Embryonic facial prominence (tissue), 1 donor: ENCODE results near the gene ARMC5.

Source experiments
- DNase-seq: peaks from one replicate; pipeline ENCODE4 v3.0.0-alpha.2; 2016; ENCODE audit errors: extremely low spot score

The ARMC5 gene

DNA sequence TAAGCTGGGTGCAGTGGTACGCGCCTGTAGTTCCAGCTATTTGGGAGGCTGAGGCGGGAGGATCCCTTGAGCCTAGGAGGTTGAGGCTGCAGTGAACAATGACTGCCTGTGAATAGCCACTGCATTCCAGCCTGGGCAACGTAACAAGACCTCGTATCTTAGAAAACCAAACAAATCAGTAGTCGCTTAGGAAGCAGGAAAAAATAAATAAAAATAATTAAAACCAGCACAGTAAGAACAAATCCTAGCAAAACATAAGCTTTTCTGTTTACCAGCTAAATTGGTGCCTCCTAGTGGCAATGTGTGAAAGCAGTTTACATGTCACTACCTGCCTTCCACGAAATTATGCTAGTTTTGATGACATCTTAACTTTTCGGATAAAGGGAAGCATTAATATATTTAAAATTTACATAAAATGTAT lies 1.3 kb downstream of the ARMC5 start:
- peak; percentile 31 for DNase-seq

DNA sequence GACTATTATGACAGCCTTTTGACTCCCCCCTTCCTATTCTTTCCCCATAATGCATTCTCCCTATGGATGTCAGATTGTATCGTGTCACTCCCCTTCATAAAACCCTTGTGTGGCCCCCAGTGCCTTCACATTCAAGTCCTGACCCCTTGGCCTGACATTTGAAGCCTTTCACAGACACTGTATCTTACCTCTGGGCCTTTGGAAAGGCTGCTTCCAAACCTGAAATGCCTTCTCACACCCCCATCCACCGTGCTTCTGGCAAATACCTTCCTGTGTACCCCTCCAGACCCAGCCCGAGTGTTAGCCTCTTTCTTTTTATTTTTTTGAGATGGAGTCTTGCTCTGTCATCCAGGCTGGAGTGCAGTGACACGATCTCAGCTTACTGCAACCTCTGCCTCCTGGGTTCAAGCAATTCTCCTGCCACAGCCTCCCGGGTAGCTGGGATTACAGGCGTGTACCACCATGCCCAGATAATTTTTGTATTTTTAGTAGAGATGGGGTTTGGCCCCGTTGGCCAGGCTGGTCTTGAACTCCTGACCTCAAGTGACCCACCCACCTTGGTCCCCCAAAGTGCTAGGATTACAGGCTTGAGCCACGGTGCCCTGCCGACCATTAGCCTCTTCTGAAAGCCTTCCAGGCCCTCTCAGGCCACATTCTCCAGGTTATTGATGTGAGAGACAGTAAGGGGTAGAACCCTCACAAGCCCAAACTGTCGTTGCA lies 2.1 kb downstream of the ARMC5 start:
- DNase-seq: no peak

- DNase-seq: no peak
Measured at GRCh38 chr16:31461921-31462804, 2.9 kb downstream of the ARMC5 start.

DNA sequence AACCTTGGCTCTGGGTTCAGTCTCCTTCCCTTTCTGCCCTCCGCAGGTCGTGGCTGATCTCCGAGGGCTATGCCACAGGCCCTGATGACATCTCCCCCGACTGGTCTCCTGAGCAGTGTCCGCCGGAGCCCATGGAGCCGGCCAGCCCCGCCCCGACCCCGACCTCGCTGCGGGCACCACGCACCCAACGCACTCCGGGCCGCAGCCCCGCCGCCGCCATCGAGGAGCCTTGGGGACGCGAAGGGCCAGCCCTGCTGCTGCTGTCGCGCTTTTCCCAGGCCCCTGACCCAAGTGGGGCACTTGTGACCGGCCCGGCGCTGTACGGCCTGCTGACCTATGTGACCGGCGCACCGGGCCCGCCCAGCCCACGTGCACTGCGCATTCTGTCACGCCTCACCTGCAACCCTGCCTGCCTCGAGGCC lies 5.1 kb downstream of the ARMC5 start:
- no peak for DNase-seq

DNA sequence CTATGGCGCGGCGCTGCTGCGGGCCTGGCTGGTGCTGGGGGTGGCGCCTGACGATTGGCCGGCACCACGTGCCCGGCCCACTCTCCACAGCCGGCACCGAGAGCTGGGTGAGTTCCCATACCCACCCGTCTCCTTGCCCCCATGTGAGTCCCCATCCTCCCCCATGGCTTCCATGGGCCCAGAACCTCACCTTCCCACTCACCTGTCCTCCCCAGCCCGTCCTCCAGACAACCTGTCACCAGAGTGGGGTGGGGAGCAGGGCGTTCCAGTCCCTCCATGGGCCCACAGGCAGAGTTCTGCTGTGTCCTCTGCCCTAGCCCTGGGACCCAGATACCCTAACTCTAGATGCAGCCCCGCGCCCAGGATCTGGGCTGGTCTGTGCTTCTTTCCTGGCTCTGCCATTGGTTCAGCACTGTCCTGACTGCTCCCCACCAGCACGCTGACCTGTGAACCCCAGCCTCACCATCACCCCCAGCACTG lies 5.5 kb downstream of the ARMC5 start:
- DNase-seq: no peak

GRCh38 chr16:31465788-31466370 lies 6.6 kb downstream of the ARMC5 start:
- DNase-seq: no peak

DNA sequence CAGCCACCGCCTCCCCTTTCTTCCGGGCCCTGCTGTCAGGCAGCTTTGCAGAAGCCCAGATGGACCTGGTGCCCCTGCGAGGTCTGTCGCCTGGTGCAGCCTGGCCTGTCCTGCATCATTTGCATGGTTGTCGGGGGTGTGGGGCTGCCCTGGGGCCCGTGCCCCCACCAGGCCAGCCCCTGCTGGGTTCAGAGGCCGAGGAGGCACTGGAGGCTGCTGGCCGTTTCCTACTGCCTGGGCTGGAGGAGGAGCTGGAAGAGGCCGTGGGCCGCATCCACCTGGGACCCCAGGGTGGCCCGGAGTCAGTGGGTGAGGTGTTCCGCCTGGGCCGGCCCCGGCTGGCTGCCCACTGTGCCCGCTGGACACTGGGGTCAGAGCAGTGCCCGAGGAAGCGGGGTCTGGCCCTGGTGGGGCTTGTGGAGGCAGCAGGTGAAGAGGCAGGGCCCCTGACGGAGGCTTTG lies 7.1 kb downstream of the ARMC5 start:
- DNase-seq: no peak

DNA sequence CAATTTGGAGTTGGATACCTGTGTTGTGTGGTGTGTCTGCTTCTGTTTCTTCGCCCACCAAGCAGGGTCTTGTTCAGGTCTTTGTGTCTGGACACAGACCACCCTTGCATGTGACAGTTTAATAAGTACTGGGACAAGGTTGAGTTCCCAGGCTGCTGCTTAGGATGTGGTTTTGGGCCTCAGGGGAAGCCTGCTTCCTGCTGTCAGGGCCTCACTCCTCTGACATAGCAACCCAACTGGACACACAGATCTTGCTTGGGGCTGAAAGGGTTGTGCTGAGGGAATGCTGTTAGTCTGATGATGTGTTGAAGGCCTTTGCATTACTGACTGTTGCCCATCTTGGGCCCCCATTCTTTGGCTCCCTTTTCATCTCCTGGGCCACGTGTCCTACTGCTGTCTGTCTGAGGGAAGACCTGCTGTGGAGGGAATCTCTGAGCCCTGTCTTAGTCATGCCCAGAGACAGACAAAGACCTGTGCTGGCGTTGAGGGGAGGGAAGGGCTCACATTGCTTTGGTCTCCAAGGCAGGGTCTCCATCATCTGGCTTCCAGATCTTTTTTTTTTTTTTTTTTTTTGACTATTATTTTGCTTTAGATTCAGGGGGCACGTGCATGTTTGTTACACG lies 8.0 kb downstream of the ARMC5 start:
- DNase-seq: no peak

DNA sequence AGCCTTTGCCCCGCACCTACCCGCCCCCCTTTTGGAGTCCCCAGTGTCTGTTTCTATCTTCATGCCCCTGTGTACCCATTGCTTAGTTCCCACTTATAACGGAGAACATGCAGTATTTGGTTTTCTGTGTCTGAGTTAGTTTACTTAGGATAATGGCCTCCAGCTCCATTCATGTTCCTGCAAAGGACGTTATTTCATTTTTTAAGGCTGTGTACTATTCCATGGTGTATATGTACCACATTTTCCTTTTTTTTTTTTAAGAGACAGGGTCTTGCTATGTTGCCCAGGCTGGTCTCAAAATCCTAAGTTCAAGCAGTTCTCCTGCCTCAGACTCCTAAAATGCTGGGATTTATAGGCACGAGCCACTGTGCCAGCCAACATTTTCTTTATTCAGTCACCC lies 8.6 kb downstream of the ARMC5 start:
- DNase-seq: no peak

GRCh38 chr16:31470615-31471014 lies 11.3 kb downstream of the ARMC5 start:
- DNase-seq: no peak

- DNase-seq: no peak
Measured at GRCh38 chr16:31471241-31471874, 12.1 kb downstream of the ARMC5 start.

DNA sequence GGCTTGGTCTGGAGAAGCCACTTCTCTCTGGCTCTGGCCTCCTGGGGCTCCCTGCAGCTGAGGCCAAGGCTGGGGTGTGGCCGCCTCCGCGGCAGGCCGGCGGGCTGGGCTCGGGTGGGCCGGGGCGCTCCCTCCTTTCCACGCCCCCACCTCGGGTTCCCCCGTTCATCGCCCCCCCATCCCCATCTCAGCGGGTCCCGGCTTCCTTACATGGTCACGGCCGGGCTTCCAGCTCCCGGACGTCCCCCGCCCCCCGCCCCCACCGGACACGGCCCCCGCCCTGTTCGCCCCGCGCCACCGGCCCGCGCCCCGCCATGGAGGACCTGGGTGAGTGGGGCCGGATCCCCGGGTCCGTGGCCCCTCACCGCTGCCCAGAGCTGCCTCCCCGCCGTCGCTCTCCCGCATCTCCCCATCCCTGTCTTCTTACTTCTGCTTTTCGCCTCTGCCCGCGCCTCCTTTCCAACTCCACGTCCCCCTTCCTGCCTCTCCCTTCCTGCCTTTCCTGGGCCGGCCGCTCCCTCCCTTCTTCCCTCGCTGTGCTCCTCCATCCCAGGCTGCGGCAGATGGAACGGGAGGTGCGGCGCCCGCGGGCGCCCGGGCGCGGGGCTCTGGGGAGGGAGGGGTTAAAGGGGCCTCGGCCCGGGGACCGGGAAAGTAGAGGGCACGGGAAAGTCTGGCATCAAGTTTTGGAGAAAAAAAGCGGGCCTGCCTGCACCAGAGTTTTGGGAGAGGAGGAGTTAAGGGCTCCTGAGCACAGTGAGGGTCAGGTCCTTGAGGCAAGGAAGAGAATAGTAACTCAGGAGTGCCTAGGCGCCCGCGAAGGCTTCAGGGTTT lies 12.8 kb downstream of the ARMC5 start, which contains the start of gene TGFB1I1:
Gene TGFB1I1, plus strand, starts transcription at position 278 of the 834 bp plus-strand sequence. Its CDS starts 37 bp downstream, at position 315.
- DNase-seq: no peak

DNA sequence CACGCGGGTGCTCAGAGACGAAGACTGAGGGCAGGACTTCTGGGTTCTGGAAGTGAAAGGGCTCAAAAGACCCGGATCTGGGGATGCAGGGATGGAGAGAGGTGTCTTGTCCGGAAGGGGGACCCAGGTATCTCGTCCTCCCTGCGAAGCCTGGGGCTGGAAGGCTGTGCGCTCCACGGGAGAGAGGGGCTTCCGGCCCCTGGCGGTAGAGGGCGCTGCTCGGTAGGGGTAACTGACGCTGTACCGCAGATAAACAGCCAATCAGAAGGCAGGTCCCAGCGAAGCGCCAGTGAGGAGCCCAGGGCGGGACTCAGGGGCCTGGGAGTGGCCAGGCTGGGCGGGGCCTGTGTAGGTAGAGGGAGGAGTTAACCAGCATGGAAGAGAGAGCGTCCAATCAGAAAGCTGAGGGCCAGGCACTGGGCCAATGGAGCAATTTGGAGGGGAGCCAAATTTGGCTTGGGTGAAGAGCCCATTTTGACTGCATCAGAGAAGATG lies 13.5 kb downstream of the ARMC5 start:
- DNase-seq: peak; percentile 50

- DNase-seq: no peak
Measured at GRCh38 chr16:31473264-31473984, 14.1 kb downstream of the ARMC5 start.

- DNase-seq: no peak
Measured at GRCh38 chr16:31474173-31474714, 14.9 kb downstream of the ARMC5 start.

DNA sequence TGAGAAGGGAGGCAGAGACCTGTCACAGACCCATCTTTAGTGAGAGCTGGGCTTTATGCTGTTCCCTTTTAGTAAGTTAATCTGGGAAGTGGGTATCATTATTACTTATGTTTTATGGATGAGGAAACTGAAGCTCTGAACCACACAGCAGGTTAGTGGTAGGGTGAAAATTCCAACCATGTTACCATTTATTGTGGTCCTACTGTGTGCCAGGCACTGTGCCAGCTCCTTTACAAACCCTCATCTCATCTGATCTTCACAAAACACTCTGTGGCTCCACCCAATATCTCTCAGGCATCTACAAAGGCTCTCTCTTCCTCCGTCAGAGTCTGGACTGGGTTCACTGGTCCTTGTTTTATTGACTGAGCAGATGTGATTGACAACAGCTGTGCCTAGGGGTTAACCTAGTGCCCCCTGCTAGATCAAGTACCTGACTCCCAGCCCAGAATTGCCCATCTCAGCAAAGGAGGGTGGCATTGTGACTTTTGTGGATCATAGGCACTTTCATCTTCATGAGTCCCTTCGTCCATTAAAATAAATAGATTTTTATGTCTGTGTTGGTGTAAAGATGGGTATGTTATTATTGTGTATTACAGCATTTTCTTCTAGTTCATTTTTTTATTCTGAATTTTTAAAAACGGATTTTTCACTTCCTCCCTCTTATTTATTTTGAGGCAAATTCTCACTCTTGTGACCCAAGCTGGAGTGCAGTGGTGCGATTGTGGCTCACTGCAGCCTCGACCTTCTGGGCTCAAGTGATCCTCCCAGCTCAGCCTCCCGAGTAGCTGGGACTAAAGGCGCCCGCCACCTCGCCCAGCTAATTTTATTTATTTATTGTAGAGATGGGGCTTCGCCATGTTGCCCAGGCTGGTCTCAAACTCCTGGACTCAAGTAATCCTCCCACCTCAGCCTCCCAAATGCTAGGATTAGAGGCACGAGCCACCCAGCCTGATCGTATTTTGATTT lies 15.8 kb downstream of the ARMC5 start:
- no peak for DNase-seq

- no peak for DNase-seq
Measured at GRCh38 chr16:31475946-31476302, 16.6 kb downstream of the ARMC5 start.
